ENCODE data around the gene ITPKB. TPM values are rescaled to one million over a fixed set of nuclear protein-coding genes. Genes with fewer than 3 reads are reported as not detected.

The ITPKB gene
- total and polyA plus RNA-seq, 5 donors, result 9.6 to 15.4 (median 9.9) TPM

DNA sequence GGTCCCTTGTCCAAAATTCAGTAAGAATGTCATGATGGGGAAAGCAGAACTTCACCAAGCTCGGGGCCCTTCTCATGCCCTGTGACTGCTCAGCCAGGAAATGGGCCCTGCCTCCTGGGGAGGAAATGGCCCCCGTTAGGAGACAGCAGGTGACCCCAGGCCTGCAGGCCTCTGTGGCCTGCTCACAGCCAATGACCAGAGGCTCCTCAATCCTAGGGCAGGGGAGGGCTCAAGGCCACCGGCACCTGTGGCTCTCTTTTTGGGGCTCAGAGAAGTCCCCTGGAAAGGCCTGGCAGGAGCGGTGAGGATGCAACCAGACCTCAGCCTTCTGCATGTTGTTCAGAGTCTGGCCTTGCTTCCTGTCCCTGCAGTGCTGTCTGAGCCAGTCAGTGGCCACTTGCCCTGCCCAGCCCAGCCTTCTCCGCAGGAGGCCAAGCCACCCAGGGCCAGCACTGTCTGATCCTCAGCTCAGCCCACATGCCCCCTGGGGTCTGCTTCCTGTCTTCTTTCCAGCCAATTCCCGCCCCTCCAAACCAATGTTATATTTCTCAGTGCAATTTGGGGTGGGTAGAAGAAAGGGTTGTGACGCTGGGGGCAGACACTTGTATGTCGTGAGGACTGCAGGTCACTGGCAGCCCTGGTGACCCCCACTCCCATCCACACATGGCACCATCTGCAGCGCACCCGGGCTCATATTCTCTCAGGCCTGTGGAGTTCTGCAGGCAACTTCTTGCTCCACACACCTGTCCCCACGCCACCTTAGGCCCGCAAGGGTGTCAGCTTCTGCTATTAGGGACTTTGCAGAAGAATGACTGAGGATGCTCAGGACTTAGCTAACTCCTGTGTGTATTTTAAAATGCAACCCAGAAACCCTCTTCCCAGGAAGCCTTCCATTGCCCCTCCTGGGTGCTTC, 83.6 kb downstream of the ITPKB start:
- no peak overlapping the region for H3K4me3 ChIP-seq (ENCODE audit: low read length)
- no peaks in the 10 kb centered on the region for H3K27me3 ChIP-seq (ENCODE audit: control insufficient read depth, insufficient read depth)
- no peak for ATAC-seq
- no peak overlapping the region for H3K27ac ChIP-seq (ENCODE audit: low read length)
- peaks cover 46% of the 10 kb centered on the region for H3K4me1 ChIP-seq (ENCODE audit: control insufficient read depth, insufficient read depth, low read length)
- DNase-seq, result peak in 2 of 3 donors; percentile 19 to 49
- H3K9me3 ChIP-seq (ENCODE audit: control insufficient read depth, low read length), result no peaks in the 10 kb centered on the region
- intact Hi-C loops (cut with DNase I), result no loop called here
- WGBS, result 79% methylated on average over 12 of the region's 12 CpGs

DNA sequence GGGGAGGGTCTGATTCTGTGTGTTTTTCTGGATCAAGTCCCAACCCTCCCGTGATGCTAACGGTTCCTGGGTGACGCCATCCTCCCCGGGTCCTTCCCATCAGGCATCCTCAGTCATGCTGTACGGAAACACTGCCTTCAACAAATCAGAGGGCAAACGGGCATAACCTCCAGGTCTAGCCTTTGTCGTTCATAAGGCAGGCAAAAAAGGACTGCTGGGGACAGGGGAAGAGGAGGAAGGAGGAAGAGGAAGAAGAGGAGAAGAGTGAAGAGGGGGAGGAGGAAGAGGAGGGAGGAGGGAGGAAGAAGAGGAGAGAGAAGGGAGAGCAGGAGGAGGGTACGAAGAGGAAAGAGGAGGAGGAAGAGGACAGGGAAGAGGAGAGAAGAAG, 84.4 kb downstream of the ITPKB start:
- Histone ChIP-seq H3K4me3 (ENCODE audit: low read length) (no peak overlapping the region), H3K27ac (ENCODE audit: low read length) (peak overlapping the region; percentile 55), H3K4me1 (ENCODE audit: control insufficient read depth, insufficient read depth, low read length) (peaks cover 39% of the 10 kb centered on the region), H3K27me3 (ENCODE audit: control insufficient read depth, insufficient read depth) (no peaks in the 10 kb centered on the region), H3K9me3 (ENCODE audit: control insufficient read depth, low read length) (no peaks in the 10 kb centered on the region)
- WGBS, result 60% methylated on average over 8 of the region's 8 CpGs
- DNase-seq (no peak), ATAC-seq (no peak)
- intact Hi-C loops (cut with DNase I), result loop anchor here in 1 of 4 donors (5.0 kb wide), 1 partner anchor 163 kb away; no protein-coding TSS in a partner anchor

- Histone ChIP-seq H3K4me3 (ENCODE audit: low read length) (no peak overlapping the region), H3K27me3 (ENCODE audit: control insufficient read depth, insufficient read depth) (no peaks in the 10 kb centered on the region), H3K9me3 (ENCODE audit: control insufficient read depth, low read length) (no peaks in the 10 kb centered on the region), H3K27ac (ENCODE audit: low read length) (peak overlapping the region; percentile 55), H3K4me1 (ENCODE audit: control insufficient read depth, insufficient read depth, low read length) (peaks cover 37% of the 10 kb centered on the region)
- DNase-seq (peak in 2 of 3 donors; percentile 10 to 37), ATAC-seq (no peak)
- WGBS, result 42% methylated on average over 8 of the region's 8 CpGs
- intact Hi-C loops (cut with DNase I), result loop anchor here in 1 of 4 donors (5.0 kb wide), 1 partner anchor 163 kb away; no protein-coding TSS in a partner anchor
These were observed 84.9 kb downstream of the ITPKB start for GRCh38 chr1:226654046-226654667.

DNA sequence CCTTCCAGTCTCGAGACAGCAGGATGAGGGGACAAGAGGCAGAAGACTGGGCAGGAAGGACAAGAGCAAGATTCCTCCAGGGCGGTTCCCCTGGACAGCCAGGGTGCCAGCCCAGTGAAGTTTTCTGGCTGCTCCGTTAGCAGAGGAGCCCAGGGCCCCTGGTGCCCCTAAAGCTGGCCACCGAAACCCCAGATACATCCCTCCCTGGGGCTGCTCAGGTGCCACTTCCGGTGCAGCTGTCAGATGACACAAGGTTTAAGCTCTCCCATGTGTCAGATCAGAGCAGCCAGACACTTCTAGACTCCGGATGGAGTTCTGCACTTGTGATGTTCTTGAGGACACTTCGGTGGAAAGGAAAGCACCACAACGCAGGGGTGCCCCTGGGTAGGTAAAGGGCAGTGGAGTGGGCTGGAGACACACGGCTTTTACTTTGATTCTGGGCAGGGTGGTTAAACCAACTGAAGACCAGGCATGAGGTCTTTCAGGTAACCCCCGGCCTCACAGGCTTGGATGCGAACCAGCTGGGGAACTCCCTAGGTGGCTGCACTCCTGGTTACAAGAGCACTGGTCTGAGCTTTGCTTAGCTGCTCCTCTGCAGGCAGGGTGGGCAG, 85.7 kb downstream of the ITPKB start:
- intact Hi-C loops (cut with DNase I), result loop anchor here in 1 of 4 donors (5.0 kb wide), 1 partner anchor 164 kb away; no protein-coding TSS in a partner anchor
- no peaks in the 10 kb centered on the region for H3K27me3 ChIP-seq (ENCODE audit: control insufficient read depth, insufficient read depth)
- peak overlapping the region; percentile 36 for H3K27ac ChIP-seq (ENCODE audit: low read length)
- peaks cover 29% of the 10 kb centered on the region for H3K4me1 ChIP-seq (ENCODE audit: control insufficient read depth, insufficient read depth, low read length)
- H3K4me3 ChIP-seq (ENCODE audit: low read length), result no peak overlapping the region
- DNase-seq (peak in 2 of 3 donors; percentile 2 to 30), ATAC-seq (no peak)
- 84% methylated on average over 11 of the region's 11 CpGs for WGBS
- no peaks in the 10 kb centered on the region for H3K9me3 ChIP-seq (ENCODE audit: control insufficient read depth, low read length)

- no peak overlapping the region for H3K4me3 ChIP-seq (ENCODE audit: low read length)
- ATAC-seq (no peak), DNase-seq (peak in 2 of 3 donors; percentile 5 to 30)
- peaks cover 29% of the 10 kb centered on the region for H3K4me1 ChIP-seq (ENCODE audit: control insufficient read depth, insufficient read depth, low read length)
- H3K9me3 ChIP-seq (ENCODE audit: control insufficient read depth, low read length), result no peaks in the 10 kb centered on the region
- H3K27me3 ChIP-seq (ENCODE audit: control insufficient read depth, insufficient read depth), result no peaks in the 10 kb centered on the region
- WGBS, result 91% methylated on average over 6 of the region's 6 CpGs
- H3K27ac ChIP-seq (ENCODE audit: low read length), result no peak overlapping the region
- intact Hi-C loops (cut with DNase I), result loop anchor here in 1 of 4 donors (5.0 kb wide), 1 partner anchor 165 kb away; no protein-coding TSS in a partner anchor
These were observed 86.5 kb downstream of the ITPKB start for GRCh38 chr1:226652613-226653012.

DNA sequence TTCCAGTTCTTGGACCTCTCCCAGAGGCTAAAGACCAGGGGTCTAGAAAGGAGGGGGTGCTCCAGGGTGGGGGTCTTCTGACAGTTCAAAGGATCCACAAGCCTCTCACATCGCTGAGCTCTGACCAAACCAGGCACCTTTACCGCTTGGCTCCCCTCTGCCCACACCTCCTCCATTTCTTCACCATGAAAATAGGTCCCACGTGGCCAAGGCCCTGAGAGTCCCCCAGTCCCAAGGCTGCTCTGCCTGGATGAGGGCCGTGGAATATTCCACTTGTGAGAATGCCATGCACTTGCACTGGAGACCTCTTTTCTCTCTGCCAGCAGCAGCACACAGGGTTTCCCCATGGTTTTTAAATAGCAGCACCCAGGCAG, 87.4 kb downstream of the ITPKB start:
- Histone ChIP-seq H3K27me3 (ENCODE audit: control insufficient read depth, insufficient read depth) (no peaks in the 10 kb centered on the region), H3K27ac (ENCODE audit: low read length) (no peak overlapping the region), H3K4me3 (ENCODE audit: low read length) (no peak overlapping the region), H3K4me1 (ENCODE audit: control insufficient read depth, insufficient read depth, low read length) (peaks cover 26% of the 10 kb centered on the region), H3K9me3 (ENCODE audit: control insufficient read depth, low read length) (no peaks in the 10 kb centered on the region)
- DNase-seq (peak in 1 of 3 donors; percentile 4), ATAC-seq (no peak)
- intact Hi-C loops (cut with DNase I), result loop anchor here in 2 of 4 donors (2.0 to 5.0 kb wide), 2 partner anchors 87 to 166 kb away; partner anchors contain the start of gene ITPKB (in 1 of the 2)
- WGBS, result 75% methylated on average over 4 of the region's 4 CpGs

DNA sequence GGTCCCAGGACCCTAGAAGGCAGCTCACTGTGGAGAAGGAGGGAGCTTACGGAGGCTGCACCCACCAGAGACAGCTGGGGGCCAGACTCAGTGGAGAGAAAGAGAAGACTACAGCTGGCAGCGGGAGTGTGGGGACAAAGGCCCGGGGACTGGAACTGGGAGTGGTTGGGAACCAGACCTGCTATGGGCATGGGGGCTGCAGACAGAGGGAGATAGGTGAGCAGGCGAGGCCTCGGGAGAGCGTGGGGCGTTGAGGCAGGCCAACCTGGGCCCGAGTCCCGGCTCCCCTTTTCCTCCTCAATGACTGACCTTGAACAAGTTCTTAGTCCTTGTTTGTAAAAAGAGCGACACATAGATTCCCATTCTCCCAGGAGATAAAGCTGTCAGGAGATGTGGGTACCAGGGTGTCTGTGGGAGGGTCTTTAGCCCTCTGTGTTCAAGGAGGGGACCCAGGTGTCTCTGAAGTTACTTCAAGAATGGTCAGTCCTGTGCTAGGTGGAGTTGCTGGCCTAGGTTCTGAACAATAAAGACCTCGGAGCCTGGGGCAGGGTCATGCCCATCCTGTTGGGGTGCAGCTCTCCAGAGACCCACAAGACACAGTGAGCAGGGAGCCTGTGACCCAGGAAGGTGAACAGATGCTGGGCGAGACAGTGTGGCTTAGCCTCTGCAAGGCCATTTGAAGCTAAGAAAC, 87.9 kb downstream of the ITPKB start:
- intact Hi-C loops (cut with DNase I), result loop anchor here in 2 of 4 donors (2.0 to 5.0 kb wide), 2 partner anchors 88 to 166 kb away; partner anchors contain the start of gene ITPKB (in 1 of the 2)
- ATAC-seq, result no peak
- 91% methylated on average over 12 of the region's 12 CpGs for WGBS
- peak in 2 of 3 donors; percentile 11 to 23 for DNase-seq
- Histone ChIP-seq H3K27me3 (ENCODE audit: control insufficient read depth, insufficient read depth) (no peaks in the 10 kb centered on the region), H3K27ac (ENCODE audit: low read length) (peak overlapping the region; percentile 13), H3K9me3 (ENCODE audit: control insufficient read depth, low read length) (no peaks in the 10 kb centered on the region), H3K4me1 (ENCODE audit: control insufficient read depth, insufficient read depth, low read length) (peaks cover 21% of the 10 kb centered on the region), H3K4me3 (ENCODE audit: low read length) (no peak overlapping the region)

DNA sequence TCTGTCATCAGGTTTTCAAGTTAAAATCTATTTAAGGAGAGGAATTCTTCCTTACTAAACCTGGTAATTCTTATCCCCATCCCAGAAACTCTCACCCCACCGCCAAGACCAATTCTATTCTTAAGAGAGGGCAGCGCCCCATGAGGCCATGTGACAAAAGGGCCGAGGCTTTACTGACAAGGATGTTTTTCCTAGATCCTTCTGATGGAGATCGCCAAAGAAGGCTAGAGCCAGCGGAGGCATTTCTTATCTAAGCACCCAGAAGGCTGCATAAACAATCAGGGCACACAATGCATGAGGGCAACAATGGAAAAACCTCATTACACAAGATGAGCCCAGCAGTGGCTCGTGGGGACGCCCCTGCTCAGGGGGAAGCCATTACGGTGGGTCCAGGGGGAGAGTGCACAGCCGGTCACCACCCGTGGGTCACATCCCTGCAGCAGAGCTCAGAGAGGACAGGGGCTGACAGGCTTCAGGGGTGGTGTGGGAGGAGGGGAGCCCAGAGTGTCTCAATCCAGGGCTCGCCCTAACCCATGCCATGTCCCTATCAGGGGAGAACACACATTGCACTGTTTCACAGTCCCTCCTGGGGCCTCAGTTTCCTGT, 88.7 kb downstream of the ITPKB start:
- WGBS, result 64% methylated on average over 11 of the region's 11 CpGs
- DNase-seq, result peak; percentile 28 to 62 (median 48)
- H3K27me3 ChIP-seq (ENCODE audit: control insufficient read depth, insufficient read depth), result no peaks in the 10 kb centered on the region
- H3K4me1 ChIP-seq (ENCODE audit: control insufficient read depth, insufficient read depth, low read length), result peaks cover 23% of the 10 kb centered on the region
- intact Hi-C loops (cut with DNase I), result loop anchor here in 2 of 4 donors (2.0 to 5.0 kb wide), 2 partner anchors 88 to 167 kb away; partner anchors contain the start of gene ITPKB (in 1 of the 2)
- H3K9me3 ChIP-seq (ENCODE audit: control insufficient read depth, low read length), result no peaks in the 10 kb centered on the region
- peak; percentile 20 to 69 for ATAC-seq
- H3K4me3 ChIP-seq (ENCODE audit: low read length), result no peak overlapping the region
- peak overlapping the region; percentile 2 for H3K27ac ChIP-seq (ENCODE audit: low read length)

GRCh38 chr1:226649780-226650179, 89.3 kb downstream of the ITPKB start:
- peak overlapping the region; percentile 29 for H3K27ac ChIP-seq (ENCODE audit: low read length)
- intact Hi-C loops (cut with DNase I), result loop anchor here in 2 of 4 donors (2.0 to 5.0 kb wide), 2 partner anchors 89 to 168 kb away; partner anchors contain the start of gene ITPKB (in 1 of the 2)
- DNase-seq, result peak; percentile 22 to 68 (median 33)

GRCh38 chr1:226649244-226649643, 89.8 kb downstream of the ITPKB start:
- 97% methylated on average over 8 of the region's 8 CpGs for WGBS
- Histone ChIP-seq H3K9me3 (ENCODE audit: control insufficient read depth, low read length) (no peaks in the 10 kb centered on the region), H3K27me3 (ENCODE audit: control insufficient read depth, insufficient read depth) (no peaks in the 10 kb centered on the region), H3K4me1 (ENCODE audit: control insufficient read depth, insufficient read depth, low read length) (peaks cover 18% of the 10 kb centered on the region), H3K4me3 (ENCODE audit: low read length) (no peak overlapping the region), H3K27ac (ENCODE audit: low read length) (no peak overlapping the region)
- ATAC-seq, result no peak
- peak in 2 of 3 donors; percentile 11 to 22 for DNase-seq
- intact Hi-C loops (cut with DNase I), result no loop called here

More at GRCh38 chr1:226649780-226650179, 89.3 kb downstream of the ITPKB start:
- peak in 1 of 2 donors; percentile 18 for ATAC-seq
- Histone ChIP-seq H3K9me3 (ENCODE audit: control insufficient read depth, low read length) (no peaks in the 10 kb centered on the region), H3K4me3 (ENCODE audit: low read length) (no peak overlapping the region), H3K27me3 (ENCODE audit: control insufficient read depth, insufficient read depth) (no peaks in the 10 kb centered on the region), H3K4me1 (ENCODE audit: control insufficient read depth, insufficient read depth, low read length) (peaks cover 22% of the 10 kb centered on the region)
- WGBS, result 75% methylated on average over 7 of the region's 7 CpGs

Measured in right cardiac atrium (tissue), 5 donors.